SK-N-SH (cell line): ENCODE data around the gene RAB6A. TPM values are rescaled to one million over a fixed set of nuclear protein-coding genes. Genes with fewer than 3 reads are reported as not detected.
A peak's percentile ranks its signal among the peaks of the same experiment; 100 is the strongest.

ENCODE experiments used
- CTCF ChIA-PET: fragments of 300-600, 350-600 bp; formaldehyde crosslinking; extraction: SDS; loops from one replicate; lab custom pipeline; 2021; lab: Yijun Ruan, JAX
- POLR2A ChIA-PET: fragments of 350-600 bp; sonication (Branson Sonifier 250); formaldehyde crosslinking; extraction: SDS; loops from one replicate; lab custom pipeline; 2020; ENCODE audit warnings: antibody characterized with exemption, inconsistent platforms; lab: Yijun Ruan, JAX
- DNase-seq: peaks from one replicate; pipeline ENCODE4 v3.0.0; 2012
- H2AFZ ChIP-seq: fragments of 200-600 bp; sonication (generic); 2 replicates; pipeline ENCODE4 v1.8.1; 2016; ENCODE audit warnings: antibody characterized with exemption, mild to moderate bottlenecking, low read depth
- H3F3A ChIP-seq: fragments of 200-600 bp; sonication (generic); replicated peaks from 2 replicates; pipeline ENCODE3; 2016; ENCODE audit warnings: antibody characterized with exemption, mild to moderate bottlenecking; ENCODE audit not compliant: insufficient read depth
- H3K27ac ChIP-seq, 2 experiments: fragments of 200-500 bp in 1 of 2; fragments of 200-600 bp in 1 of 2; sonication (Bioruptor generic) in 1 of 2; sonication (generic), shearing (Covaris generic) in 1 of 2; 2 replicates each; pipeline versions ENCODE4 v1.5.1 to v1.6.1; 2014 to 2016; ENCODE audit warnings: low read depth in 2 of 2, inconsistent platforms in 1 of 2, low read length in 1 of 2, mild to moderate bottlenecking in 1 of 2, mixed read lengths in 1 of 2
- H3K27me3 ChIP-seq: fragments of 200-600 bp; sonication (generic), shearing (Covaris generic); 2 replicates; pipeline ENCODE4 v1.6.1; 2016; ENCODE audit warnings: mixed run types; ENCODE audit not compliant: insufficient read depth
- H3K36me3 ChIP-seq, 2 experiments: fragments of 200-500 bp in 1 of 2; fragments of 200-600 bp in 1 of 2; sonication (Bioruptor generic) in 1 of 2; sonication (generic) in 1 of 2; replicated peaks in 1 of 2; 2 replicates each; pipeline versions ENCODE3 to v1.5.1; 2014 to 2016; ENCODE audit warnings: low read length in 1 of 2, mild to moderate bottlenecking in 1 of 2; ENCODE audit not compliant: insufficient read depth in 2 of 2, control insufficient read depth in 1 of 2
- H3K4me1 ChIP-seq, 2 experiments: fragments of 200-500 bp in 1 of 2; fragments of 200-600 bp in 1 of 2; sonication (Bioruptor generic) in 1 of 2; sonication (generic), shearing (Covaris generic) in 1 of 2; 2 replicates each; pipeline versions ENCODE4 v1.5.1 to v1.6.1; 2014 to 2016; ENCODE audit warnings: low read depth in 1 of 2, low read length in 1 of 2, mixed run types in 1 of 2; ENCODE audit not compliant: insufficient read depth in 2 of 2, control insufficient read depth in 1 of 2
- H3K4me2 ChIP-seq: fragments of 200-600 bp; sonication (generic), shearing (Covaris generic); 2 replicates; pipeline ENCODE4 v1.6.1; 2017; ENCODE audit warnings: mixed run types
- H3K4me3 ChIP-seq, 2 experiments: fragments of 200-500 bp in 1 of 2; fragments of 200-600 bp in 1 of 2; sonication (Bioruptor generic) in 1 of 2; sonication (generic), shearing (Covaris generic) in 1 of 2; 2 replicates each; pipeline versions ENCODE4 v1.5.1 to v1.8.1; 2014 to 2016; ENCODE audit warnings: low read depth in 2 of 2, inconsistent platforms in 1 of 2, low read length in 1 of 2, mild to moderate bottlenecking in 1 of 2, mixed read lengths in 1 of 2, moderate library complexity in 1 of 2
- H3K79me2 ChIP-seq: fragments of 200-600 bp; sonication (generic); 2 replicates; pipeline ENCODE4 v1.8.1; 2017; ENCODE audit warnings: mild to moderate bottlenecking; ENCODE audit not compliant: insufficient read depth
- H3K9ac ChIP-seq: fragments of 200-600 bp; sonication (generic); 2 replicates; pipeline ENCODE4 v1.6.1; 2017; ENCODE audit warnings: mixed run types
- H3K9me2 ChIP-seq: fragments of 200-600 bp; sonication (generic); 2 replicates; pipeline ENCODE4 v1.6.1; 2017; ENCODE audit warnings: mixed run types
- H3K9me3 ChIP-seq: fragments of 200-600 bp; sonication (generic); 2 replicates; pipeline ENCODE4 v1.6.1; 2017; ENCODE audit warnings: mixed run types, mild to moderate bottlenecking, moderate library complexity
- H4K20me1 ChIP-seq: fragments of 200-600 bp; sonication (generic); 2 replicates; pipeline ENCODE4 v1.6.1; 2017; ENCODE audit warnings: mild to moderate bottlenecking, mixed run types; ENCODE audit not compliant: insufficient read depth
- CTCF ChIP-seq: fragments of 200-600 bp; sonication (generic); IDR thresholded peaks from 2 replicates; pipeline ENCODE4 v1.6.1; 2017; ENCODE audit warnings: antibody characterized with exemption, mild to moderate bottlenecking, moderate library complexity
- EZH2phosphoT487 ChIP-seq: fragments of 200-600 bp; sonication (generic); IDR thresholded peaks from 2 replicates; pipeline ENCODE4 v1.6.1; 2017; ENCODE audit warnings: low read depth, mixed run types, mild to moderate bottlenecking, antibody characterized with exemption, moderate library complexity, borderline replicate concordance
- FOXJ3 ChIP-seq: sonication (generic); formaldehyde crosslinking; IDR thresholded peaks from 2 replicates; pipeline ENCODE4 v1.5.1; 2020; ENCODE audit warnings: mild to moderate bottlenecking, missing genetic modification reagents
- GABPA ChIP-seq: IDR thresholded peaks from 2 replicates; pipeline ENCODE4 v1.4.0; 2012; ENCODE audit warnings: low read depth, mild to moderate bottlenecking
- GATA2 ChIP-seq: sonication (generic); formaldehyde crosslinking; IDR thresholded peaks from 2 replicates; pipeline ENCODE4 v1.5.0; 2020; ENCODE audit warnings: mild to moderate bottlenecking, missing genetic modification reagents
- MAX ChIP-seq: IDR thresholded peaks from 2 replicates; pipeline ENCODE4 v1.4.0; 2012; ENCODE audit warnings: low read depth
- NFIC ChIP-seq: IDR thresholded peaks from 2 replicates; pipeline ENCODE4 v1.4.0; 2012; ENCODE audit warnings: borderline replicate concordance
- RAD21 ChIP-seq: IDR thresholded peaks from 2 replicates; pipeline ENCODE4 v1.6.1; 2012; ENCODE audit warnings: mild to moderate bottlenecking, low read length
- RFX5 ChIP-seq: IDR thresholded peaks from 2 replicates; pipeline ENCODE4 v1.6.1; 2012; ENCODE audit warnings: mild to moderate bottlenecking, improper control_type of control experiment, low read length
- TAF1 ChIP-seq: IDR thresholded peaks from 2 replicates; pipeline ENCODE4 v1.6.1; 2012; ENCODE audit warnings: low read depth, mild to moderate bottlenecking, low read length, moderate library complexity, borderline replicate concordance
- USF1 ChIP-seq: IDR thresholded peaks from 2 replicates; pipeline ENCODE4 v1.4.0; 2012; ENCODE audit warnings: low read depth, borderline replicate concordance
- USF2 ChIP-seq: fragments of 150-350 bp; IDR thresholded peaks from 2 replicates; pipeline ENCODE4 v1.6.1; 2017; ENCODE audit warnings: antibody characterized with exemption, low read length, low read depth, borderline replicate concordance
- WGBS: methylation state at CpG from one replicate; pipeline ENCODE4 v1.1.6; 2017; ENCODE audit warnings: low lambda C conversion rate; 5-methylcytosine and 5-hydroxymethylcytosine counted together
- polyA plus RNA-seq, 3 experiments: library from polyadenylated mRNA; depleted of rRNA; stranded (reverse); fragments of >200 nt; gene quantifications; 2 replicates each; pipeline ENCODE4 v1.2.3, GENCODE V29; 2012

The RAB6A gene
- polyA plus RNA-seq, 1 of the 3 experiments (the other 2 are of a cell fraction) = 39.1 TPM

- TF ChIP-seq GATA2 (CRISPR knock-in tag) (no peak), RAD21 (no peak), USF1 (no peak)
- TF ChIP-seq, all 33 proteins: peak for 0
Observed at GRCh38 chr11:73728000-73728399, 32.9 kb downstream of the RAB6A start (continued).

GRCh38 chr11:73726825-73727224, 34.0 kb downstream of the RAB6A start:
- Histone ChIP-seq H3K9me3 (no peaks in the 10 kb centered on the region), H3K4me1 (no peaks in the 10 kb centered on the region), H3K9me2 (no peaks in the 10 kb centered on the region), H3K9ac (no peak overlapping the region), H3K36me3 (peaks cover 8 to 25% of the 10 kb centered on the region in 2 experiments), H2AFZ (no peak overlapping the region), H3K4me2 (no peak overlapping the region), H3K27ac (no peak overlapping the region), H3K79me2 (peaks cover 81% of the 10 kb centered on the region), H4K20me1 (peaks cover 43% of the 10 kb centered on the region), H3F3A (peaks cover 13% of the 10 kb centered on the region), H3K27me3 (no peaks in the 10 kb centered on the region), H3K4me3 (no peak overlapping the region)
- CTCF ChIA-PET = interaction anchor here (1.0 kb wide), 1 partner anchor 9 kb away, joined by 3 read pairs; no protein-coding TSS in a partner anchor
- no peak for DNase-seq
- POLR2A ChIA-PET = no interaction called here
- 96% methylated on average over 2 of the region's 2 CpGs for WGBS
- TF ChIP-seq USF1 = no peak
- TF ChIP-seq USF2 = no peak
- TF ChIP-seq GABPA = no peak
- no peak for TF ChIP-seq EZH2phosphoT487
- no peak for TF ChIP-seq FOXJ3 (CRISPR knock-in tag)
- TF ChIP-seq RFX5 = no peak
- no peak for TF ChIP-seq MAX

GRCh38 chr11:73717136-73717535, 43.7 kb downstream of the RAB6A start:
- no peak for TF ChIP-seq NFIC
- TF ChIP-seq TAF1 = no peak
- no peak for TF ChIP-seq CTCF
- Histone ChIP-seq H4K20me1 (peaks cover 23% of the 10 kb centered on the region; the same call in 1 of the 2 replicates), H3K9ac (no peak overlapping the region), H3K36me3 (peaks cover 7 to 70% of the 10 kb centered on the region in 2 experiments), H3K4me1 (peaks cover 5 to 23% of the 10 kb centered on the region in 2 experiments; a peak in 3 of 4 replicates), H3K27me3 (no peaks in the 10 kb centered on the region), H3F3A (peaks cover 26% of the 10 kb centered on the region), H3K4me2 (0 out of 2 replicates have a peak overlapping the region, but pooled peaks have one; percentile 8), H3K4me3 (no peak overlapping the region), H3K79me2 (peaks cover 64% of the 10 kb centered on the region), H2AFZ (no peak overlapping the region), H3K9me3 (no peaks in the 10 kb centered on the region), H3K27ac (peak overlapping the region in 1 of 2 experiments; percentile 47; a peak in 2 of 4 replicates), H3K9me2 (no peaks in the 10 kb centered on the region)
- POLR2A ChIA-PET = no interaction called here
- WGBS = 90% methylated on average over 3 of the region's 3 CpGs
- CTCF ChIA-PET = interaction anchor here (0.8 kb wide), 1 partner anchor 12 kb away, joined by 5 read pairs; no protein-coding TSS in a partner anchor
- DNase-seq = no peak
